NT2/D1 (cell line): ENCODE measurements around the gene RSBN1L.

Experiments
- SUZ12 ChIP-seq: IDR thresholded peaks from 2 replicates; pipeline ENCODE4 v1.6.1; 2011; ENCODE audit not compliant: insufficient read length, insufficient read depth; ENCODE audit errors: extremely low read depth
- ZNF274 ChIP-seq: IDR thresholded peaks from 2 replicates; pipeline ENCODE4 v1.6.1; 2011; ENCODE audit warnings: mild to moderate bottlenecking, low read depth, low read length

- no peak for TF ChIP-seq ZNF274
- no peak for TF ChIP-seq SUZ12
These were observed 31.9 kb downstream of the RSBN1L start for GRCh38 chr7:77727936-77728701.
